Coronary artery (tissue), 2 donors: ENCODE data around the gene CFAP221.
A peak's percentile ranks its signal among the peaks of the same experiment; 100 is the strongest.

Experiments
- DNase-seq: peaks from one replicate; pipeline ENCODE4 v3.0.0-alpha.2; 2017; ENCODE audit warnings: low spot score
- H3K27ac ChIP-seq, 2 donors: fragments of 200-600 bp; sonication (generic); one replicate each; pipeline ENCODE4 v1.5.1; 2016 to 2019
- H3K4me3 ChIP-seq: fragments of 200-600 bp; sonication (generic); 2 replicates; pipeline ENCODE4 v1.5.1; 2016; ENCODE audit warnings: mild to moderate bottlenecking, moderate library complexity
- CTCF ChIP-seq: fragments of 200-600 bp; sonication (generic); IDR thresholded peaks from one replicate; pipeline ENCODE4 v1.5.1; 2019; ENCODE audit warnings: antibody characterized with exemption

Gene CFAP221

GRCh38 chr2:119523383-119523951 is 20.8 kb upstream of the CFAP221 start:
- no peak for DNase-seq
- no peak overlapping the region for H3K27ac ChIP-seq
- H3K4me3 ChIP-seq: peak overlapping the region; percentile 34
- no peak for TF ChIP-seq CTCF

DNA sequence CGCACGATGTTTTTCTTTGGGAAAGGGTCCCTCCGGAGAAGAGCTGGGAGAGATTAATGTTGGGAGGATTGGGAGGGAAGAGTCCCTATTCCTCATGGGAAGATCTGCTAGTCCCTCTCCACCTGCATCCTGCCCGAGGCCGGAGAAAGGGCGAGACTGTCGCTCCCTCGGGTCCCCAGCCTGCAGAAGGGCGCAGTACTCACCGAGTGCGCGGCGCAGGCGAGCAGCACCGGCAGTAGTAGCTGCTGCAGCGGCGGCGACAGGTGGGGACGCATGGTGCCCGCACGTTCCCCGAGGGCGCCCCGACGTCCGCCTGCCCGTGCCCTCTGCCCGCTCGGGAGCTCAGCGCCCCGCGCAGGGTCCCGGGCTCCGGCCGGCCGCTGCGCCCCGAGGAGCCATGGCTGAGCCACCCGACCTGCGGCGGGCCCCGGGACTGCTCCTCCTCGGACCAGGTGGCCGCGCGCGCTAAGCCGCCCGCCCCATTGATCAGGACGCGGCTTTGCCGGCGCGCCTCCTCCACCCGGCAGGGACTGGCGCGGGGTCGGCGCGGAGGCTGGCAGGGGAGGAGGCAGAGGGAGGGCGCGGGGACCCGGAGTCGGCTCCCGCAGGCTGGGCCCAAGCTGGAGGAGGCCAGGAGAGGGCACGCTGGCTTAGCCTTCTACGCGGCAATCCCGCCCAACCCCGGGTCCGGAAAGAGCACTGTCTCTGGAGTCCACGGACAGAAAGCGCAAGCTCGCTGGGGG is 20.1 kb upstream of the CFAP221 start, which contains the start of gene SCTR:
TSS of gene SCTR (minus strand) at position 532 of the 743 bp plus-strand sequence. CDS start at position 275, 257 bp downstream.
- TF ChIP-seq CTCF: no peak
- H3K4me3 ChIP-seq: peak within 1 kb of the TSS; percentile 34
- no peak for DNase-seq
- no peak within 1 kb of the TSS for H3K27ac ChIP-seq

DNA sequence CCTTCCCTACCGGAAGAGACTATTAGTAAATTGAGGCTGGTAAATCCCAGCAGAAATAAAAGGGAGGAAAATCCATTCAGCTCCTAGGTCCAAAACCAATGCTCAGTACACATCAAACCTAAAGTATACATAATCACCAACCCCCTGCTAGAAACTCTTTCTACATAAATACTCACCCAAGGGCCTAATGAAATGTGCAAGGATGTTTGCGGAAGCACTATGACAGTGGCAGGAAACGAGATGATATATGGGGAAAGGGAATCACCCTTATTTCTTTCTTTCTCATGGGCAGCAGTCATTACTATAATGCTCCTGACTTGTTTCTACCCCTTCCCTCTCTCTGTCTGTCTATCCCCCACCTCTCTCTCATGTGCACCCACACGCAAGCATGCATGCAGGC is 18.6 kb upstream of the CFAP221 start:
- no peak overlapping the region for H3K4me3 ChIP-seq
- H3K27ac ChIP-seq: no peak overlapping the region
- no peak for DNase-seq
- TF ChIP-seq CTCF: no peak

GRCh38 chr2:119527999-119528398 is 16.2 kb upstream of the CFAP221 start:
- DNase-seq: no peak
- no peak for TF ChIP-seq CTCF

GRCh38 chr2:119531292-119531691 is 13.0 kb upstream of the CFAP221 start:
- no peak overlapping the region for H3K27ac ChIP-seq
- no peak overlapping the region for H3K4me3 ChIP-seq
- TF ChIP-seq CTCF: no peak
- no peak for DNase-seq

More at GRCh38 chr2:119527999-119528398, 16.2 kb upstream of the CFAP221 start:
- H3K27ac ChIP-seq: no peak overlapping the region
- H3K4me3 ChIP-seq: no peak overlapping the region

DNA sequence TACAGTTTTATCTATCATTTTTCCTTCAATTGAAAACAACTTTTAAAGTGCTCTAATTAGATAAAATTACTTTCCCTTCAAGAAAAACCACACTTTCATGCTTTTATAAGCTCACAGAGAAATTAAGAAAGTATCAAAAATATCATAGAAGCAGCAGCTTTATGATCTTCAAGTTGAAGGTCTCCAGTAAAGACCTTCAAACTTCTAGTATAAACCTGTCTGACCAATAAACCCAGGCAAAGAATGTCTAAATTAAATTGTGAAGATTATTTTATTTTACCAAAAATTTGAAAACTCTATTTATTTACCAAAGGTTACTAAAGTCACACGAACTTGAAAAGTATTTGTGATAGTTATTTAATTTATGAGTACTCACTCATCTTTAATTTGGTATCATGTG is 10.7 kb upstream of the CFAP221 start:
- no peak for DNase-seq
- no peak for TF ChIP-seq CTCF
- Histone ChIP-seq H3K27ac (no peak overlapping the region), H3K4me3 (no peak overlapping the region)

DNA sequence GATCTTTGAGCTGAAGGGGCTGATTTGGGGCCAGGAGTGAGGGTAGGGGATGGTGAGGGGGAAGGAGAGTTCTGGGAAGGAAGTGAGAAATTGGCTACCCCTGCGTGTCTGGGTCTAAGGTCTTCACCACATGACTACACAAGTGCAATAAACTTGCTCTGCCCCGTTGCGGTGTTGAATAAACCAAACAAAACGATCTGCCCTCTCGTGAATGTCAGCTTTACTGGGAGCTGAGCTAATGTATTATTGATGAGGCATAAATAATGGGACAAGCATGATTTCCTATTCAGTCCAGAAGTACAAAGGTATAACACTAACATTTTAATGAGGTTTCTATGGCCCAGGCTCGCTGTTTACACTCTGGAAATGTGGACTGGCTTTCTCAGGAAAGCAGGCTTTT is 8.0 kb upstream of the CFAP221 start:
- Histone ChIP-seq H3K4me3 (no peak overlapping the region), H3K27ac (no peak overlapping the region)
- TF ChIP-seq CTCF: no peak
- no peak for DNase-seq
